T-helper 1 cell treated with Interleukin-12 subunit alpha and Interleukin-12 subunit beta and Interleukin-4 antibody, amounts not matched to agents 30 μg/mL and 1 μg/mL, for 36 hours (primary cell): ENCODE results near the gene NOL6.
"Not testable (repeated sequence)": the region's sequence is repeated elsewhere in the genome, so short reads cannot be mapped to it uniquely, and the experiment has no call there.

Experiments
- H3K27ac Mint-ChIP-seq: one replicate; pipeline ENCODE4 v1.8.0; 2021; ENCODE audit warnings: mild to moderate bottlenecking, mixed read lengths
- H3K27me3 Mint-ChIP-seq: one replicate; pipeline ENCODE4 v1.8.0; 2021; ENCODE audit warnings: low read depth, mixed read lengths
- H3K36me3 Mint-ChIP-seq: one replicate; pipeline ENCODE4 v1.8.0; 2021; ENCODE audit warnings: low read depth, mixed read lengths
- H3K4me1 Mint-ChIP-seq: one replicate; pipeline ENCODE4 v1.8.0; 2021; ENCODE audit warnings: low read depth, mixed read lengths
- H3K4me3 Mint-ChIP-seq: one replicate; pipeline ENCODE4 v1.8.0; 2021; ENCODE audit warnings: mild to moderate bottlenecking, moderate library complexity, mixed read lengths
- H3K9me3 Mint-ChIP-seq: one replicate; pipeline ENCODE4 v1.8.0; 2021; ENCODE audit warnings: mixed read lengths

Gene NOL6

DNA sequence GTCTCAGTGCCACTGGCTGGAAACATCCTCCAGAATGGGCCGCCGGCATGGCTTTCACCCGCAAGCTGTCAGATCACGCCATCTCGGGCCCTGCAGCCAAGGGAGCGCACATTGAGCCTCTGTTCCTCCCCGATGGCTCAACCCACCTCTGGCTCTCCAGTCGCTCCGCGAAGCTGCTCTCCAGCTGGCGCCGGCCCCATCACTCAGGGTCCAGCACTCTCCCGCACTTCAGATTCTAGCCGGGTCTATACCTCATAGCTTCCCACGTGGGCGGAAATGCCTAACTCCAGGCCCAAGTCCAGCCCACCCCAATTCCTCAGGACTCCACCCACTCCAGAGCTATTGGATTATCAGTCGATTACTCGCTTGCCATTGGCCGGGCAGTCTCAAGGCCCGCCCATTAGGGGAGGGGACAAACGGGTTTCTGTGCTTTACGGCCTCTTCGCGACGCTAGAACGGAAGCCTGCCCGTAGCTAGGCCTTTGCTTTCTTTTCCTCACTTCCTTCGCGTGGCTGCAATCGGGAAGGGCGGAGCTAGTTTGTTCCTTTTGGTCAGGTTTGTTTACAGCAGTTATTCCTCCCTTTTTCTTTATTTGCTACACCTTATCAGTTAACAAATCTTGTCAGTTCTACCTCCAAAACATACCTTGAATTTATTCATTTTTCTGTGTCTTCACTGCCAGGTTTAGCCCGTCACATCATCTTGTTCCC, at the start of gene NOL6:
TSS of gene NOL6 (minus strand) at position 282 of the 710 bp plus-strand sequence. CDS start at position 200, 82 bp downstream.
- Mint-ChIP-seq H3K36me3 (peaks cover 14% of the 10 kb centered on the region), H3K9me3 (no peaks in the 10 kb centered on the region)

DNA sequence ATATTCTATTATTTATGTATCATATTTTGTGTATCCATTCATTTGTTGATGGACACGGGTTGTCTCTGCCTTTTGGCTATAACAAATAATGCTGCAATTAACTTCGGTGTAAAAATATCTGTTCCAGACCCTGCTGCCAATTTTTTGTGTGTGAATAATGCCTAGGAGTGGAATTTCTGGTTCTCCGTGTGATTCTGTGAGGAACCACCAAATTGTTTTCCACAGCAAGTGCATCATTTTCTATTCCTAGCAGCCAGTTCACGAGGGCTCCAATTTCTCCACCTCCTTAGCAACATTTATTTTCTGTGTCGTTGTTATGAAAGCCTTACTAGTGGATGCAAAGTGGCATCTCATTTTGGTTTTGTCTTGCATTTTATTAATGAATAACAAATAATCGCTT, 48.1 kb upstream of the NOL6 start:
- H3K36me3 Mint-ChIP-seq, H3K4me1 Mint-ChIP-seq, H3K27ac Mint-ChIP-seq, H3K4me3 Mint-ChIP-seq, H3K9me3 Mint-ChIP-seq: not testable (repeated sequence)
- H3K27me3 Mint-ChIP-seq, result peaks cover 60% of the 10 kb centered on the region

More for the DNA sequence above, at the start of gene NOL6:
- H3K4me3 Mint-ChIP-seq, result peak within 1 kb of the TSS; percentile 95
- H3K4me1 Mint-ChIP-seq, result peaks cover 20% of the 10 kb centered on the region
- H3K27me3 Mint-ChIP-seq, result no peaks in the 10 kb centered on the region
- H3K27ac Mint-ChIP-seq, result peak within 1 kb of the TSS; percentile 88

DNA sequence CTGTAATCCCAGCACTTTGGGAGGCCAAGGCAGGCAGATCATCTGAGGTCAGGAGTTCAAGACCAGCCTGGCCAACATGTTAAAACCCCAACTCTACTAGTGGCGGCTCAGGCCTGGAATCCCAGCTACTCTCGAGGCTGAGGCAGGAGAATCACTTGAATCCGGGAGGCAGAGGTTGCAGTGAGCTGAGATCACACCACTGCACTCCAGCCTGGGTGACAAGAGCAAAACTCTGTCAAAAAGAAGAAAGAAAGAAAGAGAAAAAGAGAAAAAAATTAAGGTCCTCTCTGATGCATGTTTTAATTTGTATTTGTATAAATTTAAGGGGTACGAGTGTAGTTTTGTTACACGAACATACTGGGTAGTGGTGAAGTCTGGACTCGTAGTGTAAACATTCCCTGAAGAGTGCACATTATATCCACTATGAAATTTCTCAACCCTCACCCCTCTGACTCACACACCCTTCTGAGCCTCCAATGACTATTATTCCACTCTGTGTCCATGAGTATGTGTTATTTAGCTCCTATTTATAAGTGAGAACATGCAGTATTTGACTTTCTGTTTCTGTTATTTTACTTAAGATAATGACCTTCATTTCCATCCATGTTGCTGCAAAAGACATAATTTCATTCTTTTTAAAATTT, 44.3 kb upstream of the NOL6 start:
- peaks cover 43% of the 10 kb centered on the region for H3K27me3 Mint-ChIP-seq
- not testable (repeated sequence) for H3K4me1 Mint-ChIP-seq, H3K9me3 Mint-ChIP-seq, H3K27ac Mint-ChIP-seq, H3K36me3 Mint-ChIP-seq, H3K4me3 Mint-ChIP-seq

DNA sequence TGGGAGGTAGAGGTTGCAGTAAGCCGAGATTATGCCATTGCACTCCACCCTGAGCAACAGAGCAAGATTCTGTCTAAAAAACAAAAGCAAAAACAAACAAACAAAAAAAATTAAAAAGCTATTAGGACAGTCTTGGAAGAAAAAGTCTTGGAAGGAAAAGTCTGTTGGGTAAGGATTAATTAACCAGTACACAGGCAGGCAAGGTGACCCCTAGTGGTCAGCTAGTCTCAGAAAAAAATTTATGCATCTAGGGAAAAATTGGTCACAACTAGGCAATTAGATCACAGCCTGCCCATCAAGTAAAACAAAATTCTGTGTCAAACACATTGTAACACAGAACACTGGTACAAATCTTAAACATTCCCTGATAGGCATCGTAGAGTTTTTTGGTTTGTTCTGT, 43.6 kb upstream of the NOL6 start:
- no peaks in the 10 kb centered on the region for H3K4me1 Mint-ChIP-seq
- H3K27me3 Mint-ChIP-seq, result peaks cover 40% of the 10 kb centered on the region
- H3K27ac Mint-ChIP-seq, result no peak overlapping the region
- H3K4me3 Mint-ChIP-seq, result no peak overlapping the region
- H3K36me3 Mint-ChIP-seq, result no peaks in the 10 kb centered on the region
- H3K9me3 Mint-ChIP-seq, result no peaks in the 10 kb centered on the region

DNA sequence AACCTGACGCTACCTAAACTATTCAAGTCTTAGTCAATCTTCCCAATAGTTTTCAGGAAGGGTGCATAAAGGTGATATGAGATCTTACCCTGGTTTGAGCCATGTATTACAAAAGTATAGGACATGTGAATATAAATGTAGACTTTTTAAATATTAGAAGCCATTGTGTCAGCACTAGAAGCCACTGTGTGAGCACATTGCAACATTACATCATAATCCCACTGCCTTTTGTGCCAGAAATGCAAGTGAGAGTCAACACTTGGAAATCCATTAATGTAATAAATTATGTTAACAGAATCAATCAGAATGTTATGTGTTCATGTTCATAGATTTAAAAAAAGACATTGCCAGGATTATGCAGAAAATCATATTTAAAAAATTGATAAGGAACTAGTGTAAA, 42.7 kb upstream of the NOL6 start:
- peaks cover 30% of the 10 kb centered on the region for H3K27me3 Mint-ChIP-seq
- not testable (repeated sequence) for H3K27ac Mint-ChIP-seq, H3K36me3 Mint-ChIP-seq, H3K4me3 Mint-ChIP-seq, H3K9me3 Mint-ChIP-seq, H3K4me1 Mint-ChIP-seq

GRCh38 chr9:33515342-33515995, 41.7 kb upstream of the NOL6 start:
- peaks cover 24% of the 10 kb centered on the region for H3K27me3 Mint-ChIP-seq
- not testable (repeated sequence) for H3K36me3 Mint-ChIP-seq, H3K27ac Mint-ChIP-seq, H3K4me1 Mint-ChIP-seq, H3K4me3 Mint-ChIP-seq, H3K9me3 Mint-ChIP-seq

GRCh38 chr9:33512535-33512934, 38.8 kb upstream of the NOL6 start:
- not testable (repeated sequence) for H3K4me3 Mint-ChIP-seq, H3K36me3 Mint-ChIP-seq, H3K27ac Mint-ChIP-seq, H3K4me1 Mint-ChIP-seq, H3K9me3 Mint-ChIP-seq
- peaks cover 11% of the 10 kb centered on the region for H3K27me3 Mint-ChIP-seq

- Mint-ChIP-seq H3K4me3 (peak overlapping the region; percentile 94), H3K27ac (peak overlapping the region; percentile 93), H3K27me3 (peaks cover 11% of the 10 kb centered on the region)
- not testable (repeated sequence) for H3K9me3 Mint-ChIP-seq, H3K4me1 Mint-ChIP-seq, H3K36me3 Mint-ChIP-seq
Observed at GRCh38 chr9:33511184-33511517, 37.4 kb upstream of the NOL6 start.

- Mint-ChIP-seq H3K27me3 (peaks cover 11% of the 10 kb centered on the region), H3K36me3 (peaks cover 2% of the 10 kb centered on the region), H3K4me3 (peak overlapping the region; percentile 94), H3K4me1 (peaks cover 2% of the 10 kb centered on the region), H3K9me3 (no peaks in the 10 kb centered on the region), H3K27ac (peak overlapping the region; percentile 93)
Observed at GRCh38 chr9:33510262-33511183, 36.8 kb upstream of the NOL6 start.

- Mint-ChIP-seq H3K9me3 (no peaks in the 10 kb centered on the region), H3K36me3 (peaks cover 2% of the 10 kb centered on the region), H3K4me3 (no peak overlapping the region), H3K27me3 (no peaks in the 10 kb centered on the region), H3K27ac (no peak overlapping the region), H3K4me1 (peaks cover 2% of the 10 kb centered on the region)
Observed at GRCh38 chr9:33506626-33507370, 33.1 kb upstream of the NOL6 start.

GRCh38 chr9:33498387-33498786, 24.7 kb upstream of the NOL6 start:
- no peaks in the 10 kb centered on the region for H3K36me3 Mint-ChIP-seq
- no peak overlapping the region for H3K4me3 Mint-ChIP-seq
- H3K27me3 Mint-ChIP-seq, result peaks cover 5% of the 10 kb centered on the region
- no peaks in the 10 kb centered on the region for H3K9me3 Mint-ChIP-seq
- no peaks in the 10 kb centered on the region for H3K4me1 Mint-ChIP-seq
- no peak overlapping the region for H3K27ac Mint-ChIP-seq

DNA sequence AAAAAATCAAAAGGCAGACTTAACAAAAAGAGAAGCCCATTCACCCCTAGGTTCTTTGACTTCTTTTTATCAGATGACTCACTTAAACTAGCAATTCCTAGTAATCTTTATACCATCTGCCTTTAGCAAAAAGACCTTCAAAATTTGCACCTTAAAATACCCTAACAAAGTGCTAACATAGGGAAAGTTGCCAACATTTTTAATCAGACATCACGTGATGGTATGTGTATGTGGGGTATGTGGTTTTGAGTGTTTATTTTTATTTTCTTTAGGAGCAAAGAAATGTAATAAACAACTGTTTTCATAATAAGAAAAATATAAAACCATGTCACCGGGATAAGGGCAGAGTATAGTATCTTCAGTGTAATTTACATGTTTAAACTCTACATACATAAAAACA, 20.1 kb upstream of the NOL6 start:
- H3K27ac Mint-ChIP-seq, H3K9me3 Mint-ChIP-seq, H3K4me3 Mint-ChIP-seq, H3K4me1 Mint-ChIP-seq, H3K36me3 Mint-ChIP-seq: not testable (repeated sequence)
- peaks cover 18% of the 10 kb centered on the region for H3K27me3 Mint-ChIP-seq

DNA sequence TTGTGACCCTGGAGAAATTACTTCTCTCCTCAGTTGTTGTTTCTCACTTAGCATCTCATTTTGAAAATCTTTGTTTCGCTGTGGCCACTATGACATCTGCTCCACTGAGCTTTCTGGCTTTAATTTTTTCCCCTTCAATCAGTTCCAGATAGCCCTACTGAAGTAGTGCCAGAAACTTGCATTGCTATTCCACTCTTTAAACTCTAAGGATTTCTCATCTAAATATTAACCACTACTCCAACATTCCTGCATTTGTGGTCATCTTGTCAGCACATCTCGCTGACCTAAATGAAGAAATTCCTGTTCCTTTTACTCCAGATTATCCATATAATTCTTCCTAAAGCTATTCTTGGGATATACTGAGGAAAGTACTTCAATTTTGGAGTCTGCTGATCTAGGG, 15.3 kb upstream of the NOL6 start:
- H3K27me3 Mint-ChIP-seq, result peaks cover 16% of the 10 kb centered on the region
- H3K4me3 Mint-ChIP-seq, result no peak overlapping the region
- H3K36me3 Mint-ChIP-seq, result no peaks in the 10 kb centered on the region
- H3K4me1 Mint-ChIP-seq, result no peaks in the 10 kb centered on the region
- H3K27ac Mint-ChIP-seq, result no peak overlapping the region
- no peaks in the 10 kb centered on the region for H3K9me3 Mint-ChIP-seq

- H3K27me3 Mint-ChIP-seq, result peaks cover 11% of the 10 kb centered on the region
- not testable (repeated sequence) for H3K36me3 Mint-ChIP-seq, H3K9me3 Mint-ChIP-seq, H3K4me3 Mint-ChIP-seq, H3K27ac Mint-ChIP-seq, H3K4me1 Mint-ChIP-seq
Observed at GRCh38 chr9:33485312-33485711, 11.6 kb upstream of the NOL6 start.
